HG02623 (cell line): ENCODE data around the gene SPIRE1.
"Not testable (repeated sequence)": the region's sequence is repeated elsewhere in the genome, so short reads cannot be mapped to it uniquely, and the experiment has no call there.

Experiments
- ATAC-seq: cut with Tn5 transposase; IDR thresholded peaks from one replicate; pipeline ENCODE4 v1.9.1; 2021; ENCODE audit warnings: moderate library complexity; ENCODE audit not compliant: unreplicated experiment

SPIRE1 gene

GRCh38 chr18:12556946-12557806 is 100.7 kb downstream of the SPIRE1 start:
- no peak for ATAC-seq

- no peak for ATAC-seq
These were observed 103.0 kb downstream of the SPIRE1 start for GRCh38 chr18:12554796-12555388.

- no peak for ATAC-seq
These were observed 105.0 kb downstream of the SPIRE1 start for GRCh38 chr18:12552879-12553242.

DNA sequence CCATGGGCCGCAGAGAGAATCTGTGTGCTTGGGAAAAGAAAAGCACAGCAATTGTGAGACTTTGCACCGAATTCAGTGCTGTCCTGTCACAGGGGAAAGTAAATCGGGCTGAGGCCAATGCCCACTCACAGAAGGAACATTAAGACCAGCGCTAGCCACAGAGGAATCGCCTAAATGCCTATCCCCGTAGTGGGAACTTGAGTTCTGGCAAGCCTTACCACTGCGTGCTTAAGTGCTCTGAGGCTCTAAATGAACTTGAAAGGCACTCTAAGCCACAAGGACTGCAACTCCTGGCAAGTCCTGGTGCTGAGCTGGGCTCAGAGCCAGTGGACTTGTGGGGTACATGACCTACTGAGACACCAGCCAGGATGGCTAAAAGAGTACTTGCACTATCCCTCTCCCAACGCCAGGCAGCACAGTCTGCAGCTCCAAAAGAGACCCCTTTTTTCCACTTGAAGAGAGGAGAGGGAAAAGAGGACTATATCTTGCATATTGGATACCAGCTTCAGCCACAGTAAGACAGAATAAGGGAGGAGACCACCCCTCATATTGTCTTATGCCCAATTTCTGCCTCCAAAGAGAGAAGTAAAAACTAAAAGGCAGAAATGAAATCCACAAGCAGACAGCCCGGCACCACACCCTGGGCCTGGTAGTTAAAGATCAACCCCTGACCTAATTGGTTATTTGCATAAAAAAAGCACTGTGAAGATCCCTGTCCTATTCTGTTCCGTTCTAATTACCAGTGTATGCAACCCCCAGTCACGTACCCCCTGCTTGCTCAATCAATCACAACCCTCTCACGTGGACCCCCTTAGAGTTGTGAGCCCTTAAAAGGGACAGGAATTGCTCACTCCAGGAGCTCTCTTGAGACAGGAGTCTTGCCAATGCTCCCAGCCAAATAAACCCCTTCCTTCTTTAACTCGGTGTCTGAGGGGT is 105.7 kb downstream of the SPIRE1 start:
- not testable (repeated sequence) for ATAC-seq

DNA sequence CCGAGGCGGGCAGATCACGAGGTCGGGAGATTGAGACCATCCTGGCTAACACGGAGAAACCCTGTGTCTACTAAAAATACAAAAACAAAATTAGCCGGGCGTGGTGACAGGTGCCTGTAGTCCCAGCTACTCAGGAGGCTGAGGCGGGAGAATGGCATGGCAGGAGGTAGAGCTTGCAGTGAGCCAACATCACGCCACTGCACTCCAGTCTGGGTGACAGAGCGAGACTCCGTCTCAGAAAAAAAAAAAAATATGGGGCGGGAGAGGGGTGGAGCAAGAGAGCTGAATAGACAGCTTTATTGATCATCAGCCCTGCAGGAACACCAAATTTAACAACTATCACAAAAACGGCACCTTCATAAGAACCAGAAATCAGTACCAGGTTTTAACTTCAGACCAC is 106.4 kb downstream of the SPIRE1 start:
- not testable (repeated sequence) for ATAC-seq

GRCh38 chr18:12543697-12544096 is 114.2 kb downstream of the SPIRE1 start:
- no peak for ATAC-seq

- no peak for ATAC-seq
These were observed 117.2 kb downstream of the SPIRE1 start for GRCh38 chr18:12540751-12541150.

DNA sequence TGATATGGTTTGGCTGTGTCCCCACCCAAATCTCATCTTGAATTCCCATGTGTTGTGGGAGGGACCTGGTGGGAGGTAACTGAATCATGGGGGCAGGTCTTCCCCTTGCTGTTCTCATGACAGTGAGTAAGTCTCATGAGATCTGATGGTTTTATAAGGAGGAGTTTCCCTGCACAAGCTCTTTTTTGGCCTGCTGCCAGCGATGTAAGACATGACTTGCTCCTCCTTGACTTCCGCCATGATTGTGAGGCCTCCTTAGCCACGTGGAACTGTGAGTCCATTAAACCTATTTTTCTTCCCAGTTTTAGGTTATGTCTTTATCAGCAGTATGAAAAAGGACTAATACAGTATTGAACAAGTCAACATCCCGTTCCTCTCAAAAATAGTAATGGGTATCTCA is 118.7 kb downstream of the SPIRE1 start:
- not testable (repeated sequence) for ATAC-seq

DNA sequence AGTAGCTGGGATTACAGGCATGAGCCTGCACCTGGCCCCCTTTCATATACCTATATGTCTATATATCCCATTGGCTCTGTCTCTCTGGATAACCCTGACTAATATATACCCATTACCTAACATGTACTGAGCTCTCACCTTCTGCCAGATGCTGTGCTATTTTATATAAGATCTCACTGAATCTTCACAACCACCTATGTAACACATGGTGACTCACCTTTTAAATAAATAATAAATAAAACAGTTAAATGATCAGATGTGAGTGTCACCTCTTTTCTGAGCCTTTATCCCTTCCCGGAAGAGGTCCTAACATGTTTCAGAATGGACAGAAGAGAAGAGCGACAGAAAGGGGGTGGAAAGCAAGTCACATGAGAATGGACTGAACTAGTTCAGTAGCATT is 123.1 kb downstream of the SPIRE1 start:
- ATAC-seq, result no peak

DNA sequence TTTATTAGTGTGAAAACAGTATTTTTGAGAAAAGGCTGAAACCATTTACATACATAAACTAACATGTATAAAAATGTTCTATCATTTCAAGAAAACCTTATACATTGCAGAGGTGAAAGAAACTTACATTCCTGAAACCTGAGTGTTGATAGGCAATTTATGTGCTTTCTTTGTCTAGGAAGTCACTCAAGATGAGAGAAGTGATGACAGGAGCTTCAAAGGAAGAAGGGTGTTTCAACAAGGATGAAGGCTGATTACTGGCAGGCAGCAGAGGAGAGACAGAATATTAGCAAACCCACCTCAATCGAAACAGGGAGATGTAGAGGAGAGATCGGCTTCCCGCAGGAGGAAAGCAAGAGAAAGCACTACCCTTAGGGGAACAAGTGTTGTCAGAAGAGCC is 125.2 kb downstream of the SPIRE1 start:
- no peak for ATAC-seq

DNA sequence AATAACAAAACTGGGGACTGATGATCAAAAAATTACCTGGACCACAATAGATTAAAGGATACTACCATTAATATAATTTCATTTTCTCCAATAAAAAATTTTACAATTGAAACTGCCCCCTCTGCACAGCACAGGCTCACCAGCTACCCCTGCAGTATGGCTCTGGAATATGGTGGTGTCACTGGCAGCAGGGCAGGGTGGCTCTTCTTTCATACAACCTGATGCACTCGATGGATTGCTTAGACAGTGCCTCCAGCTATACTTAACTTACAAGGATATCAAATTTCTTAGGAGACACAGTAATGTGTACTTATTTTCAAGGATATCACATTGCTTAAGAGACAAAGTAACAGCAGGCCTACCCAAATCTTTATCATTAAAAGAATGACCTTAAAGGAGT is 126.2 kb downstream of the SPIRE1 start:
- no peak for ATAC-seq

DNA sequence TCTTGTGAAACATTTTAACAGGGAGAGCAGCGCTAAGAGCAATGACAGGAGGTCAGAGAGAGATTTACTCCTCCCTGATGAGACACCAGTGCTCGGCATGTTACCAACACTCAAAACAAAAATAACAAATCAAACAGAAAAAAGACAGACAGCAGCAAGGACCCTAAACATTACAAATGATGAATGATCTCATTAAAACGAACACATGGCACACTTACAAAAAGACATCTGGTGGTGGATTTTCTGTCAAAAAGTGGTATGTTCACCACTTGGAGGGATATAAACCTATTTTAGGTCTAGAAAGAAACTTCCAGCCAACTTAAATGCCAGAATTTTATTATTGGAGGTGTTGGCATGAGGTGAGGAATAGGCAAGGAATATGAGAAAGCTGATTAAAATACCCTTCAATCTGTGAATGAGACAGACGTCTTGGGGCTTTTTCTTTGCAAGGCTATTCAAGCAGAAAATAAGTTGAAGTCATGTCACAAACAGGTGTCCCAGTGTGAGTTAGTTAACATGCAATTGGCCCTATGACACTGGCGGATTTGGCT is 137.4 kb downstream of the SPIRE1 start:
- no peak for ATAC-seq

- no peak for ATAC-seq
These were observed 138.9 kb downstream of the SPIRE1 start for GRCh38 chr18:12518832-12519531.

DNA sequence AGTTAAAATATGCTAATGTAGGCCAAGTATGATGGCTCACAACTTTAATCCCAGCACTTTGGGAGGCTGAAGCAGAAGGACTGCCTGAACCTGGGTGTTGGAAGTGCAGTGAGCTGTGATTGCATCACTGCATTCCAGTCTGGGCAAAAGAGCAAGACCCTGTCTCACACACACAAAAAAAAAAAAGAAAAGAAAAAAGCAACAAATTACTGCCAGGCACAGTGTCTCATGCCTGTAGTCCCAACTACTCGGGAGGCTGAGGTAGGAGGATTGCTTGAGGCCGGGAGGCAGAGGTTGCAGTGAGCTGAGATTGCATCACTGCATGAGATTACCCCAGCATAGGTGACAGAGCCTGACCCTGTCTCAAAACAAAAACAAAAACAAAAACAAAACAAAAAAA is 139.6 kb downstream of the SPIRE1 start:
- no peak for ATAC-seq

GRCh38 chr18:12517142-12517825 is 140.6 kb downstream of the SPIRE1 start:
- ATAC-seq, result no peak

DNA sequence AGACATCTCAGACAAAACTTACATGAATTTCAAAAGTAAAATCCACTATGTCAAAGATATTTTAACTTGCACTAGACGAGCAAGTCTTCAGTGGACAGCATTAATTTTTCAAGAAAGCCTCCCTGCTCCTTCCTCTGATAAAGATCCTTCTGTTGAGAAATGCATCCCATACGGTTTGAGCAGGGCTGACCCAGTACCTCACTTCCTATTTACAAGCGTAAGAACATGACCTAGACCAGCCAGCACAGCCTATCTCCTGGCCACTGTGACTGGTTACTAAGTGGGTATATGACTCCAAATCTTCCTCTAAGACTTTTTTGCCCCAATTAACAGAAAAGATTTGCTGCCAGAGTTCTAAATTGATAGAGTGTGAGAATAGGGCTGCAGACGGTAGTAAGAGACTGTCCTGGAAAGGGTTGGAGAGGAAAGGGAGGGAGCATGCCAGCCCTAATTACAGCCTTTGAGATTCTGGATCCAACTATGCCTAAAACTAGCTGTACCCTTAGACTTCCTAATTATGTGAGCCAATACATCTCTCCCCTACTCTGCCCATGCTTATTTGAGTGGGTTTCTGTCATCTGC is 141.8 kb downstream of the SPIRE1 start:
- ATAC-seq, result no peak

DNA sequence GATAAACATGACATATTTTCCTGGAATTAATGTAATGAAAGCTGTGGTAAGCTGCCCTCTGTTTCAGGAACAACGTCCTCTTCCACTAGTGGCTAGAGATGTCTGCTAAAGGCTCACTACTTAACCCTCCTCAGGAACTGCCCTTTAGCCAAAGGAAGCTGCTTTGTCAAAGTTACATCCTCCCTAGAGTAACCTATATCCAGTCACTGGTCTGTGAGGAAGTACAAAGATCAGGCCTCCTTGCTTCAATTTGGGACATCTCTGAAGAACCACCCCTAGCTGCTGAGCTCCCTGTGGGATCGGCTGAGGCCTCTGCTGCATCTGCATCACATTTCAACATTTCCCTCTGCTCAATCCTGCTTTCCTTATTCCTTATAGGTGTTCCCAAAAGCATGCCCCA is 142.4 kb downstream of the SPIRE1 start:
- no peak for ATAC-seq

DNA sequence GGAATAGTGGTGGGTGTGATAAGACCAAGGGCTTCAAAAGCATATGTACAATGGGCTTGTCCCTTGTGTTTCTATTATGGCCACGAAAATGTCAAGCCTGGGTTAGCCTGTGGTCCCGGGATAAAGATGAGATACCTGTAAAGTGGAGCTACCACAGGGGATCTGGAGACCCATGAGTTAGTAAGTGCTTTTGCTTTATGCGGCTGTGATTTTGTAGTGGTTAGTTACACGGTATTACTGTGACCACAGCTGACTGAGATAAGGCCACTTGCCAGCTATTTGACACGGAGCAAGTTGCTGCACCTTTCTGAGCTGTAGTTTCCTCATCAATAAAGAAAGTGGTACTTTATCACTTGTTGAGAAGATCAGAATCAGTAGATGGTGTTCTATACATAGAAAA is 150.9 kb downstream of the SPIRE1 start:
- no peak for ATAC-seq

DNA sequence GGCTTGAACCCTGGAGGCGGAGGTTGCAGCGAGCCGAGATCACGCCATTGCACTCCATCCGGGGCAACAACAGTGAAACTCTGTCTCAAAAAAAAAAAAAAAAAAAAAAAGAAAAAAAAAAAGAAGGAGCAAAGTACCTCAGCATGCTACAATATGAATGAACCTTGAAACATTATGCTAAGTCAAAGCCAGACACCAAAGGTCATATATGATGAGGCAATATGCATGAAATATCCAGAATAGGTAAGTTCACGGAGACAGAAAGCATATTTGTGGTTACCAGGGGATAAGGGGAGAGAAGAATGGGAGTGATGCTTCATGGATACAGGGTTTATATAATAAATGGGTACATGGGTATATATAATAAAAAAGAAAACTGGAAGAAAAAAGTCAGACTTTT is 156.9 kb downstream of the SPIRE1 start:
- ATAC-seq, result no peak

- ATAC-seq, result no peak
These were observed 160.1 kb downstream of the SPIRE1 start for GRCh38 chr18:12497839-12498238.
